Neural crest cell (in vitro differentiated cells): ENCODE results near the gene ZNF770. TPM values are rescaled to one million over a fixed set of nuclear protein-coding genes. Genes with fewer than 3 reads are reported as not detected.
"Not testable (repeated sequence)": the region's sequence is repeated elsewhere in the genome, so short reads cannot be mapped to it uniquely, and the experiment has no call there.

Source experiments
- DNase-seq: peaks from one replicate; pipeline ENCODE4 v3.0.0; 2021; ENCODE audit warnings: low read depth, mixed read lengths, low spot score
- H3K27ac Mint-ChIP-seq: one replicate; pipeline ENCODE4 v1.8.0; 2021; ENCODE audit warnings: mild to moderate bottlenecking, mixed read lengths; ENCODE audit not compliant: unreplicated experiment
- H3K27me3 Mint-ChIP-seq: 2 replicates; pipeline ENCODE4 v1.8.0; 2021; ENCODE audit warnings: low read depth, mild to moderate bottlenecking, mixed read lengths
- H3K36me3 Mint-ChIP-seq: 2 replicates; pipeline ENCODE4 v1.8.0; 2021; ENCODE audit warnings: low read depth, mild to moderate bottlenecking, mixed read lengths
- H3K4me1 Mint-ChIP-seq: 2 replicates; pipeline ENCODE4 v1.8.0; 2021; ENCODE audit warnings: mixed read lengths
- H3K4me3 Mint-ChIP-seq: one replicate; pipeline ENCODE4 v1.8.0; 2021; ENCODE audit warnings: mild to moderate bottlenecking, mixed read lengths
- H3K9me3 Mint-ChIP-seq: 2 replicates; pipeline ENCODE4 v1.8.0; 2021; ENCODE audit warnings: mixed read lengths
- total RNA-seq: library from RNA; stranded (reverse); gene quantifications from 2 replicates; pipeline ENCODE4 v1.2.1, GENCODE V29; 2021
- TF ChIP-seq, protein P1 (sequence below): fragments of 200-600 bp; sonication (generic); conservative IDR thresholded peaks from 2 replicates; pipeline ENCODE4 v1.5.0; 2021; ENCODE audit warnings: antibody characterized with exemption, mild to moderate bottlenecking

Gene ZNF770
- total RNA-seq, 1 donor from 2014 or later, result 51.0 TPM

DNA sequence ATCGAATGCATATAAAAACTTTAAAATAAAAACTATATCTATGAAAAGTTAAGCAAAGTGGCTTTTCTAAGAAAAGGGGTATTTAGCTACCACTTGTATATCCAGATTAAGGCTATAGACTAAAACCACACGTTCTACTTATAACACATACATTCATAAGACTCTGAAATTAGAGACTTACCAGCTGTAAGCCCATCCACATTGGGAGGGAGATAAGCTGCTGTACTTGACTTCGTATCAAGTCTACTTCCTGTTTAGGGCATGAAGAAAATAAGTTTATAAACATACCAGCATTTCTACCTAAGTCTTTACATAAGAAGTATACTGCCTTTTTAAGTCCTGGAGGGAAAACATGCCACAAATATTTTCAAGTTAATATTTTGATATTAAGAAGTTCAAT is 46.3 kb downstream of the ZNF770 start:
- peaks cover 7% of the 10 kb centered on the region for H3K36me3 Mint-ChIP-seq

DNA sequence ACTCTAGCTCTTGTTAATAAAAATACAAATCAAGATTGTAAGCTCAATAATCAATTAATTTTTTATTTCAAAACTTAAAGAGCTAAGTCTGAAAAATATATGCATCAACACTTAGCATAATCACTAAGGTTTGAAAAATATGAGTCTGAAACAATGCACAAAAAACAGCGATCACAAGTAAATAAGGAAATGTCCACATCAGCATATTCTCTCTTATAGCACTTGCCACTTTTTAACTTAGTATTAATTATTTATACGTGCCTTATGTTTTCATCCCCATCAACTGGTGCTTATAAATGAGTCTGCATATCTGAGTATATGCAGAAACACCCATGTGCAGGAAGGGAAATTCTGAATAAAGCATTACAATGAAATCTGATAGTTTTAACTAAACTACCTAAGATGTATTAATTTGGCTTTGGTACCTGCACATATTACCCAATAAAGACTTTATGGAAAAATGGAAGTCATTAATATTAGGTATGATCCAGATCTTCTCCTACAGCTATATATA is 46.8 kb downstream of the ZNF770 start:
- no peak overlapping the region for H3K27ac Mint-ChIP-seq
- TF ChIP-seq, protein P1, sequence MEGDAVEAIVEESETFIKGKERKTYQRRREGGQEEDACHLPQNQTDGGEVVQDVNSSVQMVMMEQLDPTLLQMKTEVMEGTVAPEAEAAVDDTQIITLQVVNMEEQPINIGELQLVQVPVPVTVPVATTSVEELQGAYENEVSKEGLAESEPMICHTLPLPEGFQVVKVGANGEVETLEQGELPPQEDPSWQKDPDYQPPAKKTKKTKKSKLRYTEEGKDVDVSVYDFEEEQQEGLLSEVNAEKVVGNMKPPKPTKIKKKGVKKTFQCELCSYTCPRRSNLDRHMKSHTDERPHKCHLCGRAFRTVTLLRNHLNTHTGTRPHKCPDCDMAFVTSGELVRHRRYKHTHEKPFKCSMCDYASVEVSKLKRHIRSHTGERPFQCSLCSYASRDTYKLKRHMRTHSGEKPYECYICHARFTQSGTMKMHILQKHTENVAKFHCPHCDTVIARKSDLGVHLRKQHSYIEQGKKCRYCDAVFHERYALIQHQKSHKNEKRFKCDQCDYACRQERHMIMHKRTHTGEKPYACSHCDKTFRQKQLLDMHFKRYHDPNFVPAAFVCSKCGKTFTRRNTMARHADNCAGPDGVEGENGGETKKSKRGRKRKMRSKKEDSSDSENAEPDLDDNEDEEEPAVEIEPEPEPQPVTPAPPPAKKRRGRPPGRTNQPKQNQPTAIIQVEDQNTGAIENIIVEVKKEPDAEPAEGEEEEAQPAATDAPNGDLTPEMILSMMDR, result no peak
- no peaks in the 10 kb centered on the region for H3K9me3 Mint-ChIP-seq
- no peaks in the 10 kb centered on the region for H3K4me1 Mint-ChIP-seq
- no peak overlapping the region for H3K4me3 Mint-ChIP-seq
- no peaks in the 10 kb centered on the region for H3K27me3 Mint-ChIP-seq
- H3K36me3 Mint-ChIP-seq, result peaks cover 7% of the 10 kb centered on the region
- no peak for DNase-seq

More for the DNA sequence above, 46.3 kb downstream of the ZNF770 start:
- Mint-ChIP-seq H3K4me1 (no peaks in the 10 kb centered on the region), H3K4me3 (no peak overlapping the region), H3K9me3 (no peaks in the 10 kb centered on the region), H3K27ac (no peak overlapping the region), H3K27me3 (no peaks in the 10 kb centered on the region)
- TF ChIP-seq, protein P1, result no peak
- DNase-seq, result no peak

DNA sequence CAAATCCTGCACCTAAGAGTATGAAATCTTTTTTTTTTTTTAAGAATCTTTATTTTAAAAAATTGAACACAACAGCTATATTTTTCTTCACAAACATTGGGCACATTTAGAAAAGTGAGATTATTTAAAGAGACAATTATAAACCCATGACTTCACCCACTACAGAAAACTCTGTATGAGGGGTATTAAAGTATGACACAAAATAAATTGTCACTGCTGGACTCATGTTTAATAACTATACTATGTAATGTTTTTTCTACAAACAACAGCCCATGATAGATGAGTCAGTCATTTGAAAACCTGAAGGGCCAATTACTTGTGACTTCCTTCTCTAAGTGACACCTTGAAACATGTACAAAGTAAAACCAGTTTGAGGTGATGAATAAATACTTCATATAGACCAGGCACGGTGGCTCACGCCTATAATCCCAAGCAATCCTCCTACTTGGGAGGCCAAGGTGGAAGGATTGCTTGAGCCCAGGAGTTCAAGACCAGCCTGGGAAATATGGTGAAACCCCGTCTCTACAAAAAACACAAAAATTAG is 54.6 kb downstream of the ZNF770 start:
- no peaks in the 10 kb centered on the region for H3K27me3 Mint-ChIP-seq
- TF ChIP-seq, protein P1, result no peak
- DNase-seq, result no peak
- H3K9me3 Mint-ChIP-seq, result peaks cover 4% of the 10 kb centered on the region
- no peak overlapping the region for H3K4me3 Mint-ChIP-seq
- peaks cover 20% of the 10 kb centered on the region for H3K36me3 Mint-ChIP-seq
- H3K4me1 Mint-ChIP-seq, result no peaks in the 10 kb centered on the region
- H3K27ac Mint-ChIP-seq, result no peak overlapping the region

DNA sequence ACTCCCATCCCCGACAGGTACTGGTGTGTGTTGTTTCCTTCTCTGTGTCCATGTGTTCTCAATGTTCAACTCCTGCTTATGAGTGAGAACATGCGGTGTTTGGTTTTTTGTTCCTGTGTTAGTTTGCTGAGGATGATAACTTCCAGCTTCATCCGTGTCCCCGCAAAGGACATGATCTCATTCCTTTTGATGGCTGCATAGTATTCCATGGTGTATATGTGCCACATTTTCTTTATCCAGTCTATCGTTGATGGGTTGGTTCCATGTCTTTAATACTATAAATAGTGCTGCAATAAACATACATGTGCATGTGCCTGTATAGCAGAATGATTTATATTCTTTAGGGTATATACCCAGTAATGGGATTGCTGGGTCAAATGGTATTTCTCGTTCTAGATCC is 59.7 kb downstream of the ZNF770 start:
- not testable (repeated sequence) for DNase-seq, H3K27me3 Mint-ChIP-seq, H3K4me1 Mint-ChIP-seq, H3K4me3 Mint-ChIP-seq, H3K9me3 Mint-ChIP-seq, H3K27ac Mint-ChIP-seq
- peaks cover 30% of the 10 kb centered on the region for H3K36me3 Mint-ChIP-seq

Other genes with a start within 250 kb of the ZNF770 start
- gene GJD2, start 233.3 kb downstream of the ZNF770 start, total RNA-seq, result 0.07 TPM in 1 of 2 replicates, not detected in the other
- 2.4 and 2.8 TPM in 2 replicates for gene ACTC1, start 192.7 kb downstream of the ZNF770 start, total RNA-seq
- 36.8 and 40.5 TPM in 2 replicates for gene AQR, start 18.5 kb downstream of the ZNF770 start, total RNA-seq
- gene NANOGP8, start 97.0 kb upstream of the ZNF770 start, total RNA-seq, result 0.34 TPM in 1 of 2 replicates, not detected in the other